Retinal pigment epithelial cell (primary cell): ENCODE data around the gene RGS10.

Source experiments
- DNase-seq: peaks from one replicate; pipeline ENCODE4 v3.0.0-alpha.2; 2010; ENCODE audit warnings: low read depth
- H3K4me3 ChIP-seq: 2 replicates; pipeline ENCODE4 v1.5.1; 2011; ENCODE audit warnings: mild to moderate bottlenecking, low read length, control low read depth, moderate library complexity
- CTCF ChIP-seq: conservative IDR thresholded peaks from 2 replicates; pipeline ENCODE4 v1.5.1; 2011; ENCODE audit warnings: low read depth, low read length, control low read depth, inconsistent platforms

The RGS10 gene

GRCh38 chr10:119459681-119460340 lies 82.7 kb downstream of the RGS10 start:
- no peak for TF ChIP-seq CTCF

GRCh38 chr10:119457966-119458766 lies 84.4 kb downstream of the RGS10 start:
- DNase-seq: no peak
- no peak for TF ChIP-seq CTCF
- H3K4me3 ChIP-seq: no peak overlapping the region

More at GRCh38 chr10:119459681-119460340, 82.7 kb downstream of the RGS10 start:
- H3K4me3 ChIP-seq: no peak overlapping the region
- no peak for DNase-seq

- no peak overlapping the region for H3K4me3 ChIP-seq
- no peak for DNase-seq
- TF ChIP-seq CTCF: no peak
Observed at GRCh38 chr10:119456435-119456810, 86.1 kb downstream of the RGS10 start.

- no peak for DNase-seq
- no peak overlapping the region for H3K4me3 ChIP-seq
- TF ChIP-seq CTCF: no peak
Observed at GRCh38 chr10:119455609-119456434, 86.7 kb downstream of the RGS10 start.

- no peak for TF ChIP-seq CTCF
- H3K4me3 ChIP-seq: no peak overlapping the region
- DNase-seq: no peak
Observed at GRCh38 chr10:119454990-119455389, 87.5 kb downstream of the RGS10 start.

- no peak for DNase-seq
- no peak overlapping the region for H3K4me3 ChIP-seq
- TF ChIP-seq CTCF: no peak
Observed at GRCh38 chr10:119454316-119454715, 88.2 kb downstream of the RGS10 start.
